HCT116 (cell line): ENCODE measurements around the gene PCBP3. TPM values are rescaled to one million over a fixed set of nuclear protein-coding genes. Genes with fewer than 3 reads are reported as not detected.

Experiments
- ATAC-seq: fragments of 200-7000 bp; cut with Tn5 transposase; 2 replicates; pipeline ENCODE4 v1.9.1; 2020; ENCODE audit warnings: mild to moderate bottlenecking, moderate library complexity
- BruUV-seq: library from RNA; stranded (reverse); fragments of 400-500 nt; replicated peaks from 2 replicates; lab custom pipeline; 2021; lab: Mats Ljungman, UMichigan
- CTCF ChIA-PET: fragments of 300-600 bp; sonication (Branson Sonifier 250); formaldehyde crosslinking; loops from one replicate; lab custom pipeline; 2021; ENCODE audit warnings: antibody characterized with exemption; lab: Charles Lee
- POLR2A ChIA-PET: fragments of 300-600, 350-600 bp; sonication (Branson Sonifier 250); formaldehyde crosslinking; loops from one replicate; lab custom pipeline; 2021; ENCODE audit warnings: antibody characterized with exemption; lab: Charles Lee
- RAD21 ChIA-PET, 2 experiments: fragments of 300-600 bp; sonication (Branson Sonifier 250); formaldehyde crosslinking; loops; one replicate each; lab custom pipeline; 2023; ENCODE audit warnings: low total read pairs in 2 of 2; ENCODE audit not compliant: uncharacterized antibody in 2 of 2, unreplicated experiment in 2 of 2, low non-redundant PET in 1 of 2; lab: Charles Lee
- DNase-seq: peaks from one replicate; pipeline ENCODE4 v3.0.0-alpha.2; 2010; ENCODE audit warnings: low read depth, low spot score
- H2AFZ ChIP-seq: fragments of 200-600 bp; shearing (Covaris generic), sonication (generic); 2 replicates; pipeline ENCODE4 v1.6.1; 2017; ENCODE audit warnings: low read depth, mixed run types, mixed read lengths, antibody characterized with exemption, low read length; ENCODE audit not compliant: poor library complexity, severe bottlenecking
- H3K27ac ChIP-seq: 2 replicates; pipeline ENCODE4 v1.5.1; 2012; ENCODE audit warnings: low read depth, low read length
- H3K27me3 ChIP-seq: fragments of 200-600 bp; sonication (generic); 2 replicates; pipeline ENCODE4 v1.6.1; 2016; ENCODE audit warnings: mixed run types, low read length, mixed read lengths; ENCODE audit not compliant: insufficient read depth
- H3K36me3 ChIP-seq, 2 experiments: fragments of 200-500 bp in 1 of 2; fragments of 200-600 bp in 1 of 2; sonication (Bioruptor generic) in 1 of 2; sonication (generic) in 1 of 2; 2 replicates each; pipeline versions ENCODE4 v1.5.1 to v1.6.1; 2014 to 2016; ENCODE audit warnings: low read length in 2 of 2, inconsistent platforms in 1 of 2, mixed read lengths in 1 of 2, mixed run types in 1 of 2; ENCODE audit not compliant: insufficient read depth in 2 of 2, control insufficient read depth in 1 of 2
- H3K4me1 ChIP-seq, 2 experiments: fragments of 200-600 bp in 1 of 2; sonication (generic) in 1 of 2; 2 replicates each; pipeline versions ENCODE4 v1.5.1 to v1.6.1; 2012 to 2017; ENCODE audit warnings: low read length in 2 of 2, inconsistent platforms in 1 of 2, mild to moderate bottlenecking in 1 of 2, mixed read lengths in 1 of 2, mixed run types in 1 of 2, moderate library complexity in 1 of 2; ENCODE audit not compliant: insufficient read depth in 2 of 2, control insufficient read depth in 1 of 2
- H3K4me2 ChIP-seq: fragments of 200-600 bp; sonication (generic); 2 replicates; pipeline ENCODE4 v1.6.1; 2017; ENCODE audit warnings: mixed run types, low read length, mixed read lengths
- H3K4me3 ChIP-seq, 2 experiments: fragments of 200-600 bp in 1 of 2; sonication (generic) in 1 of 2; replicated peaks in 1 of 2; 2 replicates each; pipeline ENCODE4 v1.5.1; 2011 to 2016; ENCODE audit warnings: low read length in 2 of 2, control low read depth in 1 of 2, low read depth in 1 of 2, mild to moderate bottlenecking in 1 of 2, mixed read lengths in 1 of 2, mixed run types in 1 of 2
- H3K79me2 ChIP-seq: fragments of 200-600 bp; sonication (generic); 2 replicates; pipeline ENCODE4 v1.6.1; 2017; ENCODE audit warnings: mild to moderate bottlenecking, mixed run types, low read length, moderate library complexity, mixed read lengths; ENCODE audit not compliant: insufficient read depth
- H3K9ac ChIP-seq: fragments of 200-600 bp; sonication (generic); 2 replicates; pipeline ENCODE4 v1.6.1; 2016; ENCODE audit warnings: low read length, mixed read lengths
- H3K9me2 ChIP-seq: fragments of 200-600 bp; sonication (generic), shearing (Covaris generic); 2 replicates; pipeline ENCODE4 v1.6.1; 2017; ENCODE audit warnings: mixed run types, mild to moderate bottlenecking, moderate library complexity; ENCODE audit not compliant: insufficient read depth
- H3K9me3 ChIP-seq, 2 experiments: fragments of 200-500 bp in 1 of 2; fragments of 200-600 bp in 1 of 2; sonication (Bioruptor generic) in 1 of 2; sonication (generic) in 1 of 2; 2 replicates each; pipeline ENCODE4 v1.6.1; 2014 to 2017; ENCODE audit warnings: low read length in 2 of 2, mixed read lengths in 2 of 2, inconsistent platforms in 1 of 2, low read depth in 1 of 2, mild to moderate bottlenecking in 1 of 2, mixed run types in 1 of 2, moderate library complexity in 1 of 2; ENCODE audit not compliant: control insufficient read depth in 1 of 2, insufficient read depth in 1 of 2
- H4K20me1 ChIP-seq: fragments of 200-600 bp; sonication (generic), shearing (Covaris generic); 2 replicates; pipeline ENCODE4 v1.6.1; 2017; ENCODE audit warnings: mixed run types, mild to moderate bottlenecking, moderate library complexity; ENCODE audit not compliant: insufficient read depth
- ATF3 ChIP-seq: IDR thresholded peaks from 2 replicates; pipeline ENCODE4 v1.6.1; 2012
- CBX3 ChIP-seq: IDR thresholded peaks from 2 replicates; pipeline ENCODE4 v1.6.1; 2012; ENCODE audit warnings: low read depth
- CEBPB ChIP-seq: IDR thresholded peaks from 2 replicates; pipeline ENCODE4 v1.6.1; 2012; ENCODE audit warnings: low read depth
- CTCF ChIP-seq, 3 experiments: fragments of 200-600 bp in 1 of 3; sonication (generic) in 1 of 3; IDR thresholded peaks in 2 of 3; conservative IDR thresholded peaks in 1 of 3; 2 replicates each; pipeline ENCODE4 v1.5.1; 2012 to 2017; ENCODE audit warnings: low read depth in 2 of 3, low read length in 2 of 3, antibody characterized with exemption in 1 of 3, borderline replicate concordance in 1 of 3, control low read depth in 1 of 3, mild to moderate bottlenecking in 1 of 3, mixed read lengths in 1 of 3, mixed run types in 1 of 3, moderate library complexity in 1 of 3; ENCODE audit not compliant: insufficient read depth in 1 of 3
- EGR1 ChIP-seq: IDR thresholded peaks from 2 replicates; pipeline ENCODE4 v1.6.1; 2012; ENCODE audit warnings: low read depth
- EZH2phosphoT487 ChIP-seq: fragments of 200-600 bp; IDR thresholded peaks from 2 replicates; pipeline ENCODE4 v1.6.1; 2018; ENCODE audit warnings: antibody characterized with exemption, borderline replicate concordance
- JUND ChIP-seq: IDR thresholded peaks from 2 replicates; pipeline ENCODE4 v1.6.1; 2012
- MAX ChIP-seq: IDR thresholded peaks from 2 replicates; pipeline ENCODE4 v1.6.1; 2012
- POLR2A ChIP-seq: IDR thresholded peaks from 2 replicates; pipeline ENCODE4 v1.7.0; 2011; ENCODE audit warnings: borderline replicate concordance; ENCODE audit not compliant: insufficient read depth, insufficient read length; ENCODE audit errors: extremely low read depth
- POLR2AphosphoS5 ChIP-seq: IDR thresholded peaks from 2 replicates; pipeline ENCODE4 v1.6.1; 2011; ENCODE audit warnings: mild to moderate bottlenecking, low read depth, low read length, moderate library complexity
- RAD21 ChIP-seq: IDR thresholded peaks from 2 replicates; pipeline ENCODE4 v1.6.1; 2012; ENCODE audit warnings: low read depth, mild to moderate bottlenecking
- SP1 ChIP-seq: IDR thresholded peaks from 2 replicates; pipeline ENCODE4 v1.6.1; 2012; ENCODE audit warnings: low read depth
- TCF7L2 ChIP-seq: IDR thresholded peaks from 2 replicates; pipeline ENCODE4 v1.7.0; 2011; ENCODE audit warnings: borderline replicate concordance, inconsistent platforms; ENCODE audit not compliant: insufficient read depth, insufficient read length; ENCODE audit errors: extremely low read depth
- YY1 ChIP-seq: IDR thresholded peaks from 2 replicates; pipeline ENCODE4 v1.6.1; 2011; ENCODE audit warnings: low read length, low read depth, moderate library complexity, mild to moderate bottlenecking; ENCODE audit not compliant: insufficient replicate concordance; ENCODE audit errors: extremely low read depth
- ZBTB33 ChIP-seq: IDR thresholded peaks from 2 replicates; pipeline ENCODE4 v1.6.1; 2011; ENCODE audit warnings: mild to moderate bottlenecking, low read length, moderate library complexity; ENCODE audit not compliant: insufficient replicate concordance; ENCODE audit errors: extremely low read depth
- ZFX ChIP-seq: fragments of 450-650 bp; IDR thresholded peaks from 2 replicates; pipeline ENCODE4 v1.6.1; 2017
- intact Hi-C: fragments of 100-400 bp; cut with micrococcal nuclease; formaldehyde crosslinking; loops from 2 replicates; pipeline ENCODE4 v1.10.0; 2022
- total RNA-seq: library from RNA; stranded (reverse); gene quantifications from one replicate; pipeline ENCODE4 v1.2.1, GENCODE V29; 2021; ENCODE audit not compliant: unreplicated experiment

The PCBP3 gene
- total RNA-seq, 1 experiment from 2014 or later = 3.1 TPM

- TF ChIP-seq ATF3 (no peak), ZFX (no peak), SP1 (no peak), EGR1 (no peak), EZH2phosphoT487 (no peak), POLR2A (no peak), MAX (no peak), CBX3 (no peak), RAD21 (no peak), YY1 (no peak)
- TF ChIP-seq, all 23 proteins: peak for 0
- ATAC-seq (no peak), DNase-seq (no peak)
- no peaks in the 10 kb centered on the region for H3K9me3 ChIP-seq
- no peak overlapping the region for H2AFZ ChIP-seq
- H3K9me2 ChIP-seq = no peaks in the 10 kb centered on the region
- no peaks in the 10 kb centered on the region for H3K36me3 ChIP-seq
- intact Hi-C loops = no loop called here
- H3K27me3 ChIP-seq = peaks cover 8% of the 10 kb centered on the region; the same call in 1 of the 2 replicates
- H3K4me3 ChIP-seq = no peak overlapping the region
- BruUV-seq = no TSS peak
- H4K20me1 ChIP-seq = no peaks in the 10 kb centered on the region
- ChIA-PET CTCF (no interaction called here), RAD21 (no interaction called here), POLR2A (no interaction called here)
- H3K4me1 ChIP-seq = no peaks in the 10 kb centered on the region
- H3K27ac ChIP-seq = no peak overlapping the region
- no peak overlapping the region for H3K4me2 ChIP-seq
- no peak overlapping the region for H3K9ac ChIP-seq
- no peaks in the 10 kb centered on the region for H3K79me2 ChIP-seq
Measured at GRCh38 chr21:45794027-45794426, 150.5 kb downstream of the PCBP3 start.

GRCh38 chr21:45796003-45796402, 152.5 kb downstream of the PCBP3 start:
- CTCF ChIA-PET = no interaction called here
- Histone ChIP-seq H3K9ac (no peak overlapping the region), H3K36me3 (no peaks in the 10 kb centered on the region), H4K20me1 (no peaks in the 10 kb centered on the region), H3K4me2 (no peak overlapping the region), H3K27ac (no peak overlapping the region), H3K4me1 (no peaks in the 10 kb centered on the region), H3K79me2 (no peaks in the 10 kb centered on the region), H3K27me3 (peaks cover 8% of the 10 kb centered on the region; the same call in 1 of the 2 replicates), H3K9me3 (no peaks in the 10 kb centered on the region), H3K9me2 (no peaks in the 10 kb centered on the region), H2AFZ (no peak overlapping the region), H3K4me3 (no peak overlapping the region)
- intact Hi-C loops = no loop called here
- BruUV-seq = no TSS peak
- DNase-seq (no peak), ATAC-seq (no peak)
- POLR2A ChIA-PET = no interaction called here
- RAD21 ChIA-PET = no interaction called here
- TF ChIP-seq SP1 (no peak), RAD21 (no peak), JUND (no peak), CTCF (IDR thresholded peaks at IDR 0.05 in 2 of 3, conservative IDR thresholded peaks at IDR 0.05 in 1 of 3; ENCODE audit: borderline replicate concordance in 1 of 3, insufficient read depth in 1 of 3, low read depth in 2 of 3, low read length in 2 of 3) (no peak), POLR2A (no peak), CEBPB (no peak), ZBTB33 (no peak), POLR2AphosphoS5 (no peak), TCF7L2 (no peak)
